CD14-positive monocyte (primary cell): Measurements from ENCODE around the gene WWOX. TPM values are rescaled to one million over a fixed set of nuclear protein-coding genes. Genes with fewer than 3 reads are reported as not detected.
"Not testable (repeated sequence)": the region's sequence is repeated elsewhere in the genome, so short reads cannot be mapped to it uniquely, and the experiment has no call there.

Source experiments
- DNase-seq, 3 donors: peaks; one replicate each; pipeline ENCODE4 v3.0.0-alpha.2; 2011 to 2022
- H2AFZ ChIP-seq: 2 replicates; pipeline ENCODE4 v1.6.0; 2012; ENCODE audit warnings: mild to moderate bottlenecking, low read depth, low read length, inconsistent platforms; ENCODE audit not compliant: insufficient read depth, poor library complexity, severe bottlenecking
- H3K27ac ChIP-seq, 2 donors: 1 replicate in 1 of 2; 2 replicates in 1 of 2; pipeline ENCODE4 v1.5.1; 2012 to 2013; ENCODE audit warnings: low read length in 2 of 2, control low read depth in 1 of 2, inconsistent platforms in 1 of 2, low read depth in 1 of 2, mild to moderate bottlenecking in 1 of 2
- H3K27me3 ChIP-seq, 2 donors: one replicate each; pipeline versions ENCODE4 v1.6.0 to v1.6.1; 2011 to 2013; ENCODE audit warnings: low read length in 2 of 2; ENCODE audit not compliant: control insufficient read depth in 2 of 2, insufficient read depth in 2 of 2
- H3K36me3 ChIP-seq, 2 donors: replicated peaks in 1 of 2; 1 replicate in 1 of 2; 2 replicates in 1 of 2; pipeline versions ENCODE4 v1.5.1 to v1.6.1; 2012 to 2013; ENCODE audit warnings: low read length in 2 of 2, control low read depth in 1 of 2, inconsistent platforms in 1 of 2, mild to moderate bottlenecking in 1 of 2; ENCODE audit not compliant: insufficient read depth in 2 of 2, control insufficient read depth in 1 of 2
- H3K4me1 ChIP-seq, 2 donors: 1 replicate in 1 of 2; 2 replicates in 1 of 2; pipeline versions ENCODE4 v1.5.1 to v1.6.1; 2012 to 2013; ENCODE audit warnings: low read length in 2 of 2, control low read depth in 1 of 2, inconsistent platforms in 1 of 2, mild to moderate bottlenecking in 1 of 2, moderate library complexity in 1 of 2; ENCODE audit not compliant: insufficient read depth in 2 of 2, control insufficient read depth in 1 of 2
- H3K4me2 ChIP-seq: replicated peaks from 2 replicates; pipeline ENCODE3; 2012; ENCODE audit warnings: low read length, moderate library complexity, mild to moderate bottlenecking; ENCODE audit not compliant: poor library complexity, severe bottlenecking; ENCODE audit errors: extremely low read depth
- H3K4me3 ChIP-seq, 3 experiments: fragments of 200-600 bp in 1 of 3; sonication (generic) in 1 of 3; replicated peaks in 1 of 3; 1 replicate in 2 of 3; 2 replicates in 1 of 3; pipeline ENCODE4 v1.5.1; 2011 to 2013; ENCODE audit warnings: low read length in 3 of 3, mild to moderate bottlenecking in 3 of 3, control low read depth in 2 of 3, low read depth in 2 of 3, inconsistent platforms in 1 of 3, moderate library complexity in 1 of 3
- H3K79me2 ChIP-seq: 2 replicates; pipeline ENCODE4 v1.6.0; 2012; ENCODE audit warnings: mild to moderate bottlenecking, control low read depth, inconsistent platforms, low read length, moderate library complexity; ENCODE audit not compliant: insufficient read depth
- H3K9ac ChIP-seq: 2 replicates; pipeline ENCODE4 v1.6.0; 2017; ENCODE audit warnings: low read length, mild to moderate bottlenecking; ENCODE audit not compliant: insufficient read depth, poor library complexity, severe bottlenecking
- H3K9me3 ChIP-seq, 2 donors: replicated peaks in 1 of 2; 1 replicate in 1 of 2; 2 replicates in 1 of 2; pipeline versions ENCODE4 v1.5.1 to v1.6.1; 2012 to 2013; ENCODE audit warnings: low read length in 2 of 2, control low read depth in 1 of 2; ENCODE audit not compliant: control insufficient read depth in 1 of 2, insufficient read depth in 1 of 2
- H4K20me1 ChIP-seq: 2 replicates; pipeline ENCODE4 v1.6.0; 2012; ENCODE audit warnings: mild to moderate bottlenecking, low read length, control low read depth, moderate library complexity; ENCODE audit not compliant: insufficient read depth
- H3K27ac Mint-ChIP-seq, 7 donors: one replicate each; pipeline ENCODE4 v1.8.0; 2020; ENCODE audit warnings: mild to moderate bottlenecking in 7 of 7, mixed read lengths in 7 of 7, moderate library complexity in 6 of 7, inconsistent platforms in 2 of 7
- H3K27me3 Mint-ChIP-seq, 3 donors: one replicate each; pipeline ENCODE4 v1.8.0; 2021 to 2022; ENCODE audit warnings: low read depth in 3 of 3, mild to moderate bottlenecking in 3 of 3, mixed read lengths in 3 of 3, moderate library complexity in 3 of 3, inconsistent platforms in 1 of 3
- H3K36me3 Mint-ChIP-seq, 2 donors: one replicate each; pipeline ENCODE4 v1.8.0; 2020; ENCODE audit warnings: mixed read lengths in 2 of 2, inconsistent platforms in 1 of 2, mild to moderate bottlenecking in 1 of 2
- H3K4me1 Mint-ChIP-seq: one replicate; pipeline ENCODE4 v1.8.0; 2020; ENCODE audit warnings: mild to moderate bottlenecking, mixed read lengths
- H3K4me3 Mint-ChIP-seq, 2 donors: one replicate each; pipeline ENCODE4 v1.8.0; 2020; ENCODE audit warnings: mild to moderate bottlenecking in 2 of 2, mixed read lengths in 2 of 2, moderate library complexity in 1 of 2
- H3K9me3 Mint-ChIP-seq, 7 donors: one replicate each; pipeline ENCODE4 v1.8.0; 2020 to 2022; ENCODE audit warnings: mixed read lengths in 7 of 7, mild to moderate bottlenecking in 6 of 7, moderate library complexity in 6 of 7, inconsistent platforms in 2 of 7
- CTCF ChIP-seq: fragments of 200-600 bp; IDR thresholded peaks from one replicate; pipeline ENCODE4 v1.8.0; 2022; ENCODE audit warnings: antibody characterized with exemption, mild to moderate bottlenecking
- WGBS: methylation state at CpG from one replicate; pipeline ENCODE4 v1.1.5; 2013; ENCODE audit warnings: missing lambda C conversion rate; ENCODE audit not compliant: insufficient coverage; 5-methylcytosine and 5-hydroxymethylcytosine counted together
- intact Hi-C, 2 donors: fragments of 100-400 bp; cut with micrococcal nuclease; formaldehyde crosslinking; loops; one replicate each; pipeline versions ENCODE4 v1.15.0 to v1.15.1; 2023
- polyA plus RNA-seq, 3 donors: library from polyadenylated mRNA; depleted of rRNA in 1 of 3; unstranded in 2 of 3; stranded (reverse) in 1 of 3; fragments of 300-500 nt in 2 of 3; fragments of >200 nt in 1 of 3; fragmentation: Illumina TruSeq in 2 of 3; gene quantifications; 1 replicate in 2 of 3; 2 replicates in 1 of 3; pipeline ENCODE4 v1.2.3, GENCODE V29; 2012 to 2021

WWOX gene
- polyA plus RNA-seq, 3 donors, result 4.0 to 7.0 (median 6.3) TPM

GRCh38 chr16:78597809-78598570 is 498.5 kb downstream of the WWOX start:
- H3K27me3 ChIP-seq, result no peaks in the 10 kb centered on the region
- no peaks in the 10 kb centered on the region for H3K9me3 ChIP-seq
- no peaks in the 10 kb centered on the region for H3K36me3 ChIP-seq
- Mint-ChIP-seq H3K36me3 (no peaks in the 10 kb centered on the region), H3K9me3 (peaks cover 0 to 2% (median 0%) of the 10 kb centered on the region in 7 donors), H3K4me1 (no peaks in the 10 kb centered on the region), H3K27me3 (peaks cover 0 to 1% (median 0%) of the 10 kb centered on the region in 3 donors), H3K27ac (no peak overlapping the region), H3K4me3 (no peak overlapping the region)
- no CpG with 5 or more reads among the region's 9 CpGs for WGBS
- no peaks in the 10 kb centered on the region for H4K20me1 ChIP-seq
- no peak for TF ChIP-seq CTCF
- no peak overlapping the region for H3K27ac ChIP-seq
- no peak overlapping the region for H3K4me2 ChIP-seq
- no peak overlapping the region for H3K9ac ChIP-seq
- no peaks in the 10 kb centered on the region for H3K4me1 ChIP-seq
- H3K79me2 ChIP-seq, result no peaks in the 10 kb centered on the region
- no peak for DNase-seq
- intact Hi-C loops, result no loop called here
- H2AFZ ChIP-seq, result no peak overlapping the region
- no peak overlapping the region for H3K4me3 ChIP-seq

- no peaks in the 10 kb centered on the region for H3K4me1 Mint-ChIP-seq
- H3K9ac ChIP-seq, result no peak overlapping the region
- H3K27ac ChIP-seq, result no peak overlapping the region
- peaks cover 0 to 2% (median 0%) of the 10 kb centered on the region in 7 donors for H3K9me3 Mint-ChIP-seq
- H3K4me2 ChIP-seq, result no peak overlapping the region
- H3K4me3 Mint-ChIP-seq, result no peak overlapping the region
- no peaks in the 10 kb centered on the region for H3K36me3 ChIP-seq
- H3K4me3 ChIP-seq, result no peak overlapping the region
- no peaks in the 10 kb centered on the region for H3K9me3 ChIP-seq
- TF ChIP-seq CTCF, result no peak
- no peak for DNase-seq
- H3K79me2 ChIP-seq, result no peaks in the 10 kb centered on the region
- H4K20me1 ChIP-seq, result no peaks in the 10 kb centered on the region
- H3K4me1 ChIP-seq, result no peaks in the 10 kb centered on the region
- no peaks in the 10 kb centered on the region for H3K27me3 ChIP-seq
- WGBS, result 100% methylated on average over 3 of the region's 4 CpGs
- H3K27ac Mint-ChIP-seq, result no peak overlapping the region
- H2AFZ ChIP-seq, result no peak overlapping the region
- no peaks in the 10 kb centered on the region for H3K36me3 Mint-ChIP-seq
- intact Hi-C loops, result no loop called here
- H3K27me3 Mint-ChIP-seq, result peaks cover 0 to 1% (median 0%) of the 10 kb centered on the region in 3 donors
These were observed 499.8 kb downstream of the WWOX start for GRCh38 chr16:78599271-78599670.

- H3K27ac ChIP-seq, H3K4me3 ChIP-seq, H3K9ac ChIP-seq, H3K4me2 ChIP-seq, intact Hi-C loops, H3K36me3 Mint-ChIP-seq, H3K4me3 Mint-ChIP-seq, H3K79me2 ChIP-seq, H3K27ac Mint-ChIP-seq, DNase-seq, H3K27me3 Mint-ChIP-seq, H4K20me1 ChIP-seq, H3K4me1 ChIP-seq, H3K4me1 Mint-ChIP-seq, H2AFZ ChIP-seq, H3K27me3 ChIP-seq, H3K9me3 ChIP-seq, H3K9me3 Mint-ChIP-seq, H3K36me3 ChIP-seq: not testable (repeated sequence)
- no CpG with 5 or more reads among the region's 2 CpGs for WGBS
These were observed 505.1 kb downstream of the WWOX start for GRCh38 chr16:78604423-78605062.
